HepG2 (cell line): ENCODE results near the gene APOD. TPM values are rescaled to one million over a fixed set of nuclear protein-coding genes. Genes with fewer than 3 reads are reported as not detected.

Experiments used
- ATAC-seq: fragments of 200-7000 bp; cut with Tn5 transposase; 3 replicates; pipeline ENCODE4 v1.9.1; 2020; ENCODE audit warnings: mild to moderate bottlenecking, moderate library complexity
- BruUV-seq: library from RNA; stranded (reverse); fragments of 400-500 nt; replicated peaks from 2 replicates; lab custom pipeline; 2021; lab: Mats Ljungman, UMichigan
- CTCF ChIA-PET: fragments of 300-600 bp; formaldehyde crosslinking; extraction: SDS; loops from one replicate; lab custom pipeline; 2021; ENCODE audit warnings: low total read pairs, inconsistent platforms, low intra/inter-chr PET ratio; lab: Yijun Ruan, JAX
- POLR2A ChIA-PET: fragments of 350-600 bp; sonication (Branson Sonifier 250); formaldehyde crosslinking; loops from one replicate; lab custom pipeline; 2020; ENCODE audit warnings: antibody characterized with exemption, inconsistent platforms; lab: Yijun Ruan, JAX
- DNase-seq: peaks from one replicate; pipeline ENCODE4 v3.0.0-alpha.2; 2015; ENCODE audit warnings: low spot score
- FAIRE-seq: peaks from 3 replicates; lab custom pipeline; 2011; peaks lifted over from hg19 to GRCh38; lab: Jason Lieb, UNC
- H2AFZ ChIP-seq: one replicate; pipeline ENCODE4 v1.6.1; 2011; ENCODE audit warnings: low read length, inconsistent platforms
- H3K27ac ChIP-seq: fragments of 300-600 bp; 3 replicates; pipeline ENCODE4 v1.8.0; 2011; ENCODE audit warnings: mixed run types, mild to moderate bottlenecking, mixed read lengths, low read length, inconsistent platforms; ENCODE audit not compliant: insufficient read depth; ENCODE audit errors: extremely low read length
- H3K27me3 ChIP-seq, 2 experiments: fragments of 200-600 bp in 1 of 2; 2 replicates in 1 of 2; 3 replicates in 1 of 2; pipeline versions ENCODE4 v1.6.0 to v1.8.0; 2011; ENCODE audit warnings: low read length in 2 of 2, mild to moderate bottlenecking in 2 of 2, moderate library complexity in 2 of 2, inconsistent platforms in 1 of 2; ENCODE audit not compliant: insufficient read depth in 2 of 2, control insufficient read depth in 1 of 2
- H3K36me3 ChIP-seq, 2 experiments: fragments of 200-600 bp in 1 of 2; replicated peaks in 1 of 2; 2 replicates in 1 of 2; 3 replicates in 1 of 2; pipeline versions ENCODE4 v1.5.1 to v1.8.0; 2011; ENCODE audit warnings: low read length in 2 of 2, inconsistent platforms in 1 of 2; ENCODE audit not compliant: insufficient read depth in 2 of 2, control insufficient read depth in 1 of 2
- H3K4me1 ChIP-seq: 2 replicates; pipeline ENCODE4 v1.5.1; 2012; ENCODE audit warnings: low read length, inconsistent platforms; ENCODE audit not compliant: insufficient read depth
- H3K4me2 ChIP-seq: 2 replicates; pipeline ENCODE4 v1.6.0; 2011; ENCODE audit warnings: low read depth, low read length, inconsistent platforms
- H3K4me3 ChIP-seq, 3 experiments: fragments of 200-600 bp in 1 of 3; sonication (generic), shearing (Covaris generic) in 1 of 3; replicated peaks in 1 of 3; 2 replicates each; pipeline ENCODE4 v1.5.1; 2011 to 2016; ENCODE audit warnings: low read length in 3 of 3, inconsistent platforms in 2 of 3, low read depth in 2 of 3, mild to moderate bottlenecking in 2 of 3, control low read depth in 1 of 3, mixed read lengths in 1 of 3; ENCODE audit not compliant: insufficient read depth in 1 of 3
- H3K79me2 ChIP-seq: one replicate; pipeline ENCODE4 v1.6.1; 2011; ENCODE audit warnings: low read length, inconsistent platforms; ENCODE audit not compliant: insufficient read depth
- H3K9ac ChIP-seq: 2 replicates; pipeline ENCODE4 v1.6.0; 2011; ENCODE audit warnings: mild to moderate bottlenecking, low read depth, low read length, inconsistent platforms; ENCODE audit not compliant: insufficient read depth
- H3K9me3 ChIP-seq: 2 replicates; pipeline ENCODE4 v1.5.1; 2012; ENCODE audit warnings: mild to moderate bottlenecking, low read length
- H4K20me1 ChIP-seq: 2 replicates; pipeline ENCODE4 v1.6.0; 2011; ENCODE audit warnings: inconsistent platforms, mild to moderate bottlenecking, low read length, moderate library complexity; ENCODE audit not compliant: insufficient read depth
- AHR ChIP-seq: IDR thresholded peaks from 2 replicates; pipeline ENCODE4 v1.6.1; 2018; ENCODE audit warnings: missing genetic modification reagents, missing compliant biosample characterization
- CAMTA2 ChIP-seq: sonication (generic); formaldehyde crosslinking; IDR thresholded peaks from 2 replicates; pipeline ENCODE4 v1.4.0; 2020; ENCODE audit warnings: mild to moderate bottlenecking, missing genetic modification reagents, borderline replicate concordance
- KAT2B ChIP-seq: fragments of 150-350 bp; IDR thresholded peaks from 2 replicates; pipeline ENCODE4 v1.6.1; 2014; ENCODE audit warnings: low read depth, low read length, borderline replicate concordance
- RFX1 ChIP-seq: fragments of 450-650 bp; IDR thresholded peaks from 2 replicates; pipeline ENCODE4 v1.6.1; 2017
- SP1 ChIP-seq, 2 experiments: fragments of 450-650 bp in 1 of 2; sonication (generic) in 1 of 2; formaldehyde crosslinking in 1 of 2; IDR thresholded peaks; 2 replicates each; pipeline versions ENCODE4 v1.4.0 to v1.6.1; 2016 to 2020; ENCODE audit warnings: missing genetic modification reagents in 1 of 2
- ZBTB26 ChIP-seq: IDR thresholded peaks from 2 replicates; pipeline ENCODE4 v1.6.1; 2016; ENCODE audit warnings: missing compliant biosample characterization, missing genetic modification reagents, borderline replicate concordance
- ZBTB34 ChIP-seq: sonication (generic); formaldehyde crosslinking; IDR thresholded peaks from 2 replicates; pipeline ENCODE4 v1.8.0; 2022; ENCODE audit warnings: mild to moderate bottlenecking, missing genetic modification reagents
- ZFX ChIP-seq: sonication (generic); formaldehyde crosslinking; IDR thresholded peaks from 2 replicates; pipeline ENCODE4 v1.4.0; 2020; ENCODE audit warnings: mild to moderate bottlenecking, low read depth, missing genetic modification reagents, moderate library complexity
- ZNF180 ChIP-seq: sonication (generic); formaldehyde crosslinking; IDR thresholded peaks from 2 replicates; pipeline ENCODE4 v1.4.0; 2020; ENCODE audit warnings: low read depth, missing genetic modification reagents, borderline replicate concordance
- ZNF432 ChIP-seq: sonication (generic); formaldehyde crosslinking; IDR thresholded peaks from 2 replicates; pipeline ENCODE4 v1.5.0; 2020; ENCODE audit warnings: missing genetic modification reagents, mild to moderate bottlenecking, borderline replicate concordance
- ZNF678 ChIP-seq: sonication (generic); formaldehyde crosslinking; IDR thresholded peaks from 2 replicates; pipeline ENCODE4 v1.4.0; 2020; ENCODE audit warnings: mild to moderate bottlenecking, missing genetic modification reagents
- ZNF687 ChIP-seq: sonication (generic); formaldehyde crosslinking; IDR thresholded peaks from 2 replicates; pipeline ENCODE4 v1.5.1; 2020; ENCODE audit warnings: mild to moderate bottlenecking, missing genetic modification reagents, moderate library complexity
- ZNF788 ChIP-seq: sonication (generic); formaldehyde crosslinking; IDR thresholded peaks from 2 replicates; pipeline ENCODE4 v1.5.0; 2020; ENCODE audit warnings: mild to moderate bottlenecking, missing genetic modification reagents, borderline replicate concordance
- WGBS: methylation state at CpG from one replicate; pipeline ENCODE4 v1.1.6; 2017; ENCODE audit warnings: low lambda C conversion rate; 5-methylcytosine and 5-hydroxymethylcytosine counted together
- in situ Hi-C: cut with HindIII; loops from 2 replicates; pipeline ENCODE4 v1.10.0; 2017; ENCODE audit warnings: low pct_unique_long_range_greater_than_20kb; ENCODE audit not compliant: extremely low pct_ligation_motif_present
- intact Hi-C: fragments of 100-400 bp; cut with micrococcal nuclease; formaldehyde crosslinking; loops from one replicate; pipeline ENCODE4 v1.10.0; 2022; ENCODE audit not compliant: unreplicated experiment
- polyA plus RNA-seq, 8 experiments: library from polyadenylated mRNA; depleted of rRNA in 3 of 8; stranded (reverse) in 7 of 8; unstranded in 1 of 8; fragments of >200 nt; fragmentation: Illumina TruSeq in 4 of 8; extraction: Trizol in 4 of 8; gene quantifications; 2 replicates each; pipeline versions ENCODE4 v1.2.1 to v1.2.3, GENCODE V29; 2011 to 2016; ENCODE audit warnings: low read depth in 4 of 8, missing spikeins in 1 of 8, mixed read lengths in 1 of 8; ENCODE audit not compliant: insufficient read depth in 1 of 8
- total RNA-seq, 5 experiments: library from RNA; depleted of rRNA; stranded (reverse); fragments of >200 nt; fragmentation: Illumina TruSeq; extraction: Trizol; gene quantifications; 2 replicates each; pipeline ENCODE4 v1.2.3, GENCODE V29; 2016; ENCODE audit warnings: low read depth in 1 of 5

APOD gene
- total and polyA plus RNA-seq, 2 of the 13 experiments (the other 11 are each of a cell fraction or from before 2014, with no cell fraction given) = not detected

GRCh38 chr3:195553268-195553667, 30.5 kb downstream of the APOD start:
- CTCF ChIA-PET = no interaction called here
- no peak for ATAC-seq

GRCh38 chr3:195551381-195551978, 32.3 kb downstream of the APOD start:
- Histone ChIP-seq H2AFZ (no peak overlapping the region), H3K36me3 (no peaks in the 10 kb centered on the region), H3K4me2 (no peak overlapping the region), H3K79me2 (no peaks in the 10 kb centered on the region), H3K9ac (no peak overlapping the region), H3K27me3 (no peaks in the 10 kb centered on the region), H3K9me3 (no peaks in the 10 kb centered on the region), H3K4me1 (peaks cover 83% of the 10 kb centered on the region), H4K20me1 (no peaks in the 10 kb centered on the region), H3K4me3 (no peak overlapping the region), H3K27ac (no peak overlapping the region)
- ChIA-PET CTCF (no interaction called here), POLR2A (interaction anchor here (0.5 to 0.9 kb wide), 2 partner anchors 9 to 198 kb away, joined by 3 read pairs; no protein-coding TSS in a partner anchor)
- in situ Hi-C loops (no loop called here), intact Hi-C loops (loop anchor here (1.0 kb wide), 1 partner anchor 14 kb away; no protein-coding TSS in a partner anchor)
- ATAC-seq (no peak), DNase-seq (no peak), FAIRE-seq (no peak)
- BruUV-seq = no TSS peak
- 49% methylated on average over 7 of the region's 7 CpGs for WGBS
- TF ChIP-seq ZFX (CRISPR knock-in tag) (0 out of 2 replicates have a peak, but pooled peaks have one; percentile 12), ZBTB34 (no peak), ZBTB26 (no peak), ZNF432 (no peak), ZNF678 (CRISPR knock-in tag) (no peak), ZNF687 (CRISPR knock-in tag) (peak; percentile 33; the same call in 1 of the 2 replicates), CAMTA2 (CRISPR knock-in tag) (no peak), AHR (CRISPR knock-in tag) (no peak)

More at GRCh38 chr3:195553268-195553667, 30.5 kb downstream of the APOD start:
- Histone ChIP-seq H3K36me3 (no peaks in the 10 kb centered on the region), H4K20me1 (no peaks in the 10 kb centered on the region), H3K27me3 (no peaks in the 10 kb centered on the region), H3K79me2 (no peaks in the 10 kb centered on the region), H3K9me3 (no peaks in the 10 kb centered on the region), H2AFZ (no peak overlapping the region), H3K4me3 (no peak overlapping the region), H3K27ac (no peak overlapping the region), H3K4me2 (no peak overlapping the region), H3K4me1 (peaks cover 81% of the 10 kb centered on the region), H3K9ac (no peak overlapping the region)
- 51% methylated on average over 7 of the region's 7 CpGs for WGBS
- BruUV-seq = no TSS peak
- FAIRE-seq (no peak), DNase-seq (no peak)
- intact Hi-C loops = no loop called here
- in situ Hi-C loops = no loop called here
- TF ChIP-seq KAT2B = no peak
- TF ChIP-seq ZNF180 (CRISPR knock-in tag) = no peak
- no peak for TF ChIP-seq RFX1
- TF ChIP-seq SP1 (IDR thresholded peaks at IDR 0.05) = no peak
- TF ChIP-seq SP1 (CRISPR knock-in tag; IDR thresholded peaks at IDR 0.05) = no peak
- no peak for TF ChIP-seq ZNF788 (CRISPR knock-in tag)
- POLR2A ChIA-PET = interaction anchor here (0.9 to 1.1 kb wide), 2 partner anchors 9 to 10 kb away, joined by 3 read pairs; partner anchors contain the start of gene PPP1R2
